ENCODE measurements around the gene SNRNP48. TPM values are rescaled to one million over a fixed set of nuclear protein-coding genes. Genes with fewer than 3 reads are reported as not detected.

Gene SNRNP48
- total RNA-seq, 1 donor from 2014 or later: 54.1 TPM

- TF ChIP-seq CTCF (IDR thresholded peaks at IDR 0.05) (no peak), EZH2 (IDR thresholded peaks at IDR 0.05) (no peak), EZH2phosphoT487 (IDR thresholded peaks at IDR 0.05) (no peak)
- no peak overlapping the region for H3K4me3 ChIP-seq
- H3K27ac Mint-ChIP-seq: no peak overlapping the region
Measured at GRCh38 chr6:7594579-7595125, 4.7 kb downstream of the SNRNP48 start.

DNA sequence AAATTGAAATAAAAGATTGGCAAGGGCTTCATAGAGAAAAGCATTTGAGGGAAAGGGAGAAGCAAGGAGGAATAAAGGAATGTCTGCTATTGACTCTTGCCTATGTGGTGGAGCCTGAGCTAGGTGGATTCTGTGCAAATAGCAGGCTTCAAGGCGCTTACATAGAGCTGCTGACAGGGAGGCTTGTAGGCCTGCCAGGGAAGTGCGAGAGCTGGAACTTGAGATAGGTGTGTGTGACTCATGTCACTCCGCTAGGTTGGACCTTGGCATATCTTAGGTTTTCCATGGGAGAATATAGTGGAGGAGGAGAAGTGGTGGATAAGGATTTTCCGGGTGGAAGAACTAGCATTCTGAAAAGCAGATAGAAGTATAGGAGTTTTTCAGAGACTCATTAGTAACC is 14.0 kb downstream of the SNRNP48 start:
- no peaks in the 10 kb centered on the region for H3K79me2 ChIP-seq (ENCODE audit: low read depth)
- peaks cover 38% of the 10 kb centered on the region for H3K36me3 Mint-ChIP-seq
- no peaks in the 10 kb centered on the region for H3K27me3 ChIP-seq
- H3F3A ChIP-seq (ENCODE audit: low read depth): no peaks in the 10 kb centered on the region
- no peaks in the 10 kb centered on the region for H3K4me1 Mint-ChIP-seq
- H3K4me3 ChIP-seq: no peak overlapping the region
- no peaks in the 10 kb centered on the region for H3K9me3 ChIP-seq (ENCODE audit: low read depth)
- H3K4me3 Mint-ChIP-seq: no peak overlapping the region
- no peak overlapping the region for H3K9ac ChIP-seq
- H3K27ac Mint-ChIP-seq: no peak overlapping the region
- no peak overlapping the region for H2AFZ ChIP-seq (replicated peaks)
- peaks cover 1% of the 10 kb centered on the region for H4K20me1 ChIP-seq (ENCODE audit: low read depth)
- TF ChIP-seq EZH2phosphoT487 (IDR thresholded peaks at IDR 0.05): no peak
- no peak for TF ChIP-seq EZH2 (IDR thresholded peaks at IDR 0.05)
- no peak for TF ChIP-seq CTCF (IDR thresholded peaks at IDR 0.05)
- no peak overlapping the region for H3K4me2 ChIP-seq
- H3K36me3 ChIP-seq: peaks cover 46% of the 10 kb centered on the region
- no peaks in the 10 kb centered on the region for H3K9me3 Mint-ChIP-seq
- H3K27ac ChIP-seq: no peak overlapping the region
- no peaks in the 10 kb centered on the region for H3K4me1 ChIP-seq
- DNase-seq (ENCODE audit: low spot score): no peak
- no peaks in the 10 kb centered on the region for H3K27me3 Mint-ChIP-seq (ENCODE audit: insufficient read depth, low read depth)

More at GRCh38 chr6:7594579-7595125, 4.7 kb downstream of the SNRNP48 start:
- Histone ChIP-seq H3K27ac (no peak overlapping the region), H3K9me3 (ENCODE audit: low read depth) (no peaks in the 10 kb centered on the region), H4K20me1 (ENCODE audit: low read depth) (peaks cover 36% of the 10 kb centered on the region), H3F3A (ENCODE audit: low read depth) (no peaks in the 10 kb centered on the region), H3K4me2 (no peak overlapping the region), H3K79me2 (ENCODE audit: low read depth) (peaks cover 41% of the 10 kb centered on the region), H3K36me3 (peaks cover 39% of the 10 kb centered on the region), H3K27me3 (no peaks in the 10 kb centered on the region), H2AFZ (replicated peaks) (no peak overlapping the region), H3K9ac (no peak overlapping the region), H3K4me1 (peaks cover 12% of the 10 kb centered on the region)
- peaks cover 22% of the 10 kb centered on the region for H3K36me3 Mint-ChIP-seq
- no peak for DNase-seq (ENCODE audit: low spot score)
- no peaks in the 10 kb centered on the region for H3K9me3 Mint-ChIP-seq
- H3K4me1 Mint-ChIP-seq: peaks cover 18% of the 10 kb centered on the region
- H3K4me3 Mint-ChIP-seq: no peak overlapping the region
- H3K27me3 Mint-ChIP-seq (ENCODE audit: insufficient read depth, low read depth): no peaks in the 10 kb centered on the region

DNA sequence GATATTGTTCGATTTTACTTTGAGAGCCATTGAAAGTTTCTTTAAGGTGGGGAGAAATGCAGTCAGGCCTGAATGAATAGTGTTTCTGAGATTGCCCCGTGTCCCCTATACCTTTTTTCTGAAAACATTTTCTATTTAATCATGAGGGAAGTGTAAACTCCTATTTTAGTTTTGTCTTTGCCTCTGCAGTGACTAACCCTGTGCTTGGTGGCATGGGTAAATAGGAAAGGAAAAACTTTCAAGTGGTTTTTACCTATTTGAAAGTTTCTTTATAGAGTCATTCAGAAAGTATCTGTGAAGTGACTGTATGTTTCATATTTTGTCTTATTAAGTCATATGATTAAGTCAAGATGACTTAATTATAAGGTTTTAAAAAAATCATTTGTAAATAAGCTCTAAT is 14.5 kb downstream of the SNRNP48 start:
- Mint-ChIP-seq H3K36me3 (peaks cover 36% of the 10 kb centered on the region), H3K4me3 (no peak overlapping the region), H3K27me3 (ENCODE audit: insufficient read depth, low read depth) (no peaks in the 10 kb centered on the region), H3K27ac (no peak overlapping the region), H3K4me1 (no peaks in the 10 kb centered on the region), H3K9me3 (no peaks in the 10 kb centered on the region)
- Histone ChIP-seq H2AFZ (replicated peaks) (no peak overlapping the region), H3K4me3 (no peak overlapping the region), H3K27me3 (no peaks in the 10 kb centered on the region), H3K4me2 (no peak overlapping the region), H3K79me2 (ENCODE audit: low read depth) (no peaks in the 10 kb centered on the region), H3K27ac (no peak overlapping the region), H3F3A (ENCODE audit: low read depth) (no peaks in the 10 kb centered on the region), H3K4me1 (no peaks in the 10 kb centered on the region), H4K20me1 (ENCODE audit: low read depth) (no peaks in the 10 kb centered on the region), H3K9me3 (ENCODE audit: low read depth) (no peaks in the 10 kb centered on the region), H3K9ac (no peak overlapping the region), H3K36me3 (peaks cover 44% of the 10 kb centered on the region)
- TF ChIP-seq CTCF (IDR thresholded peaks at IDR 0.05) (no peak), EZH2phosphoT487 (IDR thresholded peaks at IDR 0.05) (no peak), EZH2 (IDR thresholded peaks at IDR 0.05) (no peak)
- DNase-seq (ENCODE audit: low spot score): no peak
